HepG2 (cell line): ENCODE data around the gene SLFN14. TPM values are rescaled to one million over a fixed set of nuclear protein-coding genes. Genes with fewer than 3 reads are reported as not detected.
A peak's percentile ranks its signal among the peaks of the same experiment; 100 is the strongest.

Source experiments
- ATF4 ChIP-seq, 2 experiments: fragments of 450-650 bp in 1 of 2; sonication (generic) in 1 of 2; formaldehyde crosslinking; IDR thresholded peaks; 2 replicates each; pipeline versions ENCODE4 v1.5.0 to v1.8.0; 2020 to 2022; ENCODE audit warnings: mild to moderate bottlenecking in 1 of 2, missing genetic modification reagents in 1 of 2
- HDAC1 ChIP-seq: sonication (generic); formaldehyde crosslinking; IDR thresholded peaks from 2 replicates; pipeline ENCODE4 v1.5.1; 2020; ENCODE audit warnings: mild to moderate bottlenecking, missing genetic modification reagents
- IRF2 ChIP-seq: IDR thresholded peaks from 2 replicates; pipeline ENCODE4 v1.6.1; 2018; ENCODE audit warnings: missing genetic modification reagents, missing compliant biosample characterization
- NR2F1 ChIP-seq, 2 experiments: fragments of 450-650 bp in 1 of 2; formaldehyde crosslinking in 1 of 2; IDR thresholded peaks; 2 replicates each; pipeline versions ENCODE4 v1.5.0 to v1.6.1; 2016 to 2020; ENCODE audit warnings: mild to moderate bottlenecking in 1 of 2, missing compliant biosample characterization in 1 of 2, missing genetic modification reagents in 1 of 2, moderate library complexity in 1 of 2
- POLR2G ChIP-seq: fragments of 200-400 bp; formaldehyde crosslinking; IDR thresholded peaks from 2 replicates; pipeline ENCODE4 v1.6.1; 2018; ENCODE audit warnings: mild to moderate bottlenecking, low read depth, low read length, moderate library complexity
- TRIM24 ChIP-seq: sonication (generic); formaldehyde crosslinking; IDR thresholded peaks from 2 replicates; pipeline ENCODE4 v1.8.0; 2022; ENCODE audit warnings: mild to moderate bottlenecking, missing genetic modification reagents
- ZBTB40 ChIP-seq, 2 experiments: fragments of 450-650 bp in 1 of 2; sonication (generic) in 1 of 2; formaldehyde crosslinking in 1 of 2; IDR thresholded peaks; 2 replicates each; pipeline versions ENCODE4 v1.6.1 to v1.8.0; 2016 to 2022; ENCODE audit warnings: antibody characterized with exemption in 1 of 2, mild to moderate bottlenecking in 1 of 2, missing genetic modification reagents in 1 of 2
- ZFP1 ChIP-seq: IDR thresholded peaks from 2 replicates; pipeline ENCODE4 v1.6.1; 2016
- ZNF205 ChIP-seq: IDR thresholded peaks from 2 replicates; pipeline ENCODE4 v1.6.1; 2018; ENCODE audit warnings: missing biosample characterization, missing genetic modification reagents
- ZNF335 ChIP-seq: sonication (generic); formaldehyde crosslinking; IDR thresholded peaks from 2 replicates; pipeline ENCODE4 v1.4.0; 2020; ENCODE audit warnings: missing genetic modification reagents
- ZNF460 ChIP-seq: sonication (generic); formaldehyde crosslinking; IDR thresholded peaks from 2 replicates; pipeline ENCODE4 v1.5.1; 2020; ENCODE audit warnings: missing genetic modification reagents, mild to moderate bottlenecking, borderline replicate concordance
- ZNF737 ChIP-seq: sonication (generic); formaldehyde crosslinking; IDR thresholded peaks from 2 replicates; pipeline ENCODE4 v1.5.0; 2020; ENCODE audit warnings: missing genetic modification reagents, mild to moderate bottlenecking, borderline replicate concordance
- polyA plus RNA-seq, 8 experiments: library from polyadenylated mRNA; depleted of rRNA in 3 of 8; stranded (reverse) in 7 of 8; unstranded in 1 of 8; fragments of >200 nt; fragmentation: Illumina TruSeq in 4 of 8; extraction: Trizol in 4 of 8; gene quantifications; 2 replicates each; pipeline versions ENCODE4 v1.2.1 to v1.2.3, GENCODE V29; 2011 to 2016; ENCODE audit warnings: low read depth in 4 of 8, missing spikeins in 1 of 8, mixed read lengths in 1 of 8; ENCODE audit not compliant: insufficient read depth in 1 of 8
- total RNA-seq, 5 experiments: library from RNA; depleted of rRNA; stranded (reverse); fragments of >200 nt; fragmentation: Illumina TruSeq; extraction: Trizol; gene quantifications; 2 replicates each; pipeline ENCODE4 v1.2.3, GENCODE V29; 2016; ENCODE audit warnings: low read depth in 1 of 5
- TF ChIP-seq, protein P1 (sequence below): sonication (generic); formaldehyde crosslinking; conservative IDR thresholded peaks from 2 replicates; pipeline ENCODE4 v1.8.1; 2023; ENCODE audit warnings: missing genetic modification reagents
- TF ChIP-seq, protein P2 (sequence below): sonication (generic); formaldehyde crosslinking; IDR thresholded peaks from 2 replicates; pipeline ENCODE4 v1.8.0; 2022; ENCODE audit warnings: mild to moderate bottlenecking, missing genetic modification reagents, moderate library complexity
- TF ChIP-seq, protein P3 (sequence below): sonication (generic); formaldehyde crosslinking; IDR thresholded peaks from 2 replicates; pipeline ENCODE4 v1.4.0; 2020; ENCODE audit warnings: mild to moderate bottlenecking, missing genetic modification reagents

Gene SLFN14
- total and polyA plus RNA-seq, 2 of the 13 experiments (the other 11 are each of a cell fraction or from before 2014, with no cell fraction given): not detected

DNA sequence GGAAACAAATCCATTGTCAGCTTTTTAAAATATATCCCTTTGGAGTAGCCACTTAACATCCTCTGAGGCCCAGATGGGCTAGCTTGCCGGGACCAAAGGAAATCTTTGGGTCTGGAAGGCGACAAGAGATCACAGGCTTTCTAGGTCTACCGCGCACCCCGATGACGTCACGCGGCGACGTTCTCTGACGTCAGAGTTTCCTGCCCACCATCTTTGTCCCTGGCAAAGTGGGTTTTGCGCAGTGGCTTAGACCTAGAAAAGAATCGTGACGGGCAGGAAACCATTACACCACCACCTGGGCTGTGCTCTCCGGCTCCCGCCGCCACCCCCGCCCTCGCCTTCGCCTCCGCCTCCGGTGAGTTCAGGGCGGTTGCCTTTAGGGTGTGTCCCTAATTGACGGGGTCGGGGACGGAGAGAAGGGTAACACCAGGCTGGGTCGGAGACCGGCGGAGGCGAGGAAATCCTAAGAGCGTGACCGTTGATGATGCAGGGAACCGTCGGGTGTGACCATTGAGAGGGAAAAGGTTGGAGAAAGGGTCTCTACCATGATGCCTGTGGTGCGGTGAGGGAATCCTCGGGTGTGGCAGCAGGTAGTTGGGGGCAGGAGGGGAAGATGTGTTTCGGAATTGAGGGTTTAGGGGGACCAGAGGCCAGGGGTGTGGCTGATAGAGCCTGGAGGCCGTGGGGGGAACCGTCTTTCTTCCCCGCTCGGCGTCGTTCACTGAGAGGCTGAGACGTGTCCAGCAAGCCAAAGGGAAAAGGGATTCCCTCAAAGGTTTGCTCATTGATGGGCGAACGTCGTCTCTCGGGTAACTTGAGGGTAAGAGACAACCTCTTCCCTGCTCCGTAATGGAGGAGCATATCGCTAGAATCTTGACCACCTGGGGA, 26.7 kb upstream of the SLFN14 start, which contains the start of gene AP2B1 (continued):
- TF ChIP-seq, protein P1, sequence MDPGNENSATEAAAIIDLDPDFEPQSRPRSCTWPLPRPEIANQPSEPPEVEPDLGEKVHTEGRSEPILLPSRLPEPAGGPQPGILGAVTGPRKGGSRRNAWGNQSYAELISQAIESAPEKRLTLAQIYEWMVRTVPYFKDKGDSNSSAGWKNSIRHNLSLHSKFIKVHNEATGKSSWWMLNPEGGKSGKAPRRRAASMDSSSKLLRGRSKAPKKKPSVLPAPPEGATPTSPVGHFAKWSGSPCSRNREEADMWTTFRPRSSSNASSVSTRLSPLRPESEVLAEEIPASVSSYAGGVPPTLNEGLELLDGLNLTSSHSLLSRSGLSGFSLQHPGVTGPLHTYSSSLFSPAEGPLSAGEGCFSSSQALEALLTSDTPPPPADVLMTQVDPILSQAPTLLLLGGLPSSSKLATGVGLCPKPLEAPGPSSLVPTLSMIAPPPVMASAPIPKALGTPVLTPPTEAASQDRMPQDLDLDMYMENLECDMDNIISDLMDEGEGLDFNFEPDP (CRISPR knock-in tag): no peak
- no peak for TF ChIP-seq NR2F1 (CRISPR knock-in tag; IDR thresholded peaks at IDR 0.05)
- TF ChIP-seq ZNF737: no peak
- TF ChIP-seq IRF2 (CRISPR knock-in tag): peak; percentile 91
- TF ChIP-seq ZNF460: no peak
- peak; percentile 82 for TF ChIP-seq HDAC1 (CRISPR knock-in tag)
- peak in 1 of 2 experiments; percentile 67; a peak in 2 of 4 replicates for TF ChIP-seq ATF4 (CRISPR knock-in tag; IDR thresholded peaks at IDR 0.05)
- TF ChIP-seq, protein P2, sequence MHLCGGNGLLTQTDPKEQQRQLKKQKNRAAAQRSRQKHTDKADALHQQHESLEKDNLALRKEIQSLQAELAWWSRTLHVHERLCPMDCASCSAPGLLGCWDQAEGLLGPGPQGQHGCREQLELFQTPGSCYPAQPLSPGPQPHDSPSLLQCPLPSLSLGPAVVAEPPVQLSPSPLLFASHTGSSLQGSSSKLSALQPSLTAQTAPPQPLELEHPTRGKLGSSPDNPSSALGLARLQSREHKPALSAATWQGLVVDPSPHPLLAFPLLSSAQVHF (CRISPR knock-in tag): no peak
- TF ChIP-seq TRIM24 (CRISPR knock-in tag): no peak
- peak; percentile 74 for TF ChIP-seq POLR2G
- no peak for TF ChIP-seq ZBTB40 (IDR thresholded peaks at IDR 0.05)
- peak; percentile 77 for TF ChIP-seq ZBTB40 (CRISPR knock-in tag; IDR thresholded peaks at IDR 0.05)
- 0 out of 2 replicates have a peak, but pooled peaks have one; percentile 27 for TF ChIP-seq ZFP1
- TF ChIP-seq, protein P3, sequence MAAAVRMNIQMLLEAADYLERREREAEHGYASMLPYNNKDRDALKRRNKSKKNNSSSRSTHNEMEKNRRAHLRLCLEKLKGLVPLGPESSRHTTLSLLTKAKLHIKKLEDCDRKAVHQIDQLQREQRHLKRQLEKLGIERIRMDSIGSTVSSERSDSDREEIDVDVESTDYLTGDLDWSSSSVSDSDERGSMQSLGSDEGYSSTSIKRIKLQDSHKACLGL (CRISPR knock-in tag): 0 out of 2 replicates have a peak, but pooled peaks have one; percentile 38
- TF ChIP-seq ZNF205: no peak
- peak; percentile 91 for TF ChIP-seq ZNF335 (CRISPR knock-in tag)
